A549 (cell line): Measurements from ENCODE around the gene CREB3L1.

Source experiments
- CTCF ChIP-seq: fragments of >200 bp; sonication (Bioruptor Twin); formaldehyde crosslinking; IDR thresholded peaks from 3 replicates; pipeline ENCODE4 v1.5.1; 2016
- EP300 ChIP-seq, 2 experiments: fragments of >200 bp; sonication (Bioruptor Twin); formaldehyde crosslinking; IDR thresholded peaks; 2 replicates in 1 of 2; 3 replicates in 1 of 2; pipeline ENCODE4 v1.6.1; 2016 to 2017
- MAZ ChIP-seq: fragments of 150-350 bp; IDR thresholded peaks from 2 replicates; pipeline ENCODE4 v1.6.1; 2014; ENCODE audit warnings: antibody characterized with exemption, low read depth, low read length, borderline replicate concordance
- POLR2AphosphoS2 ChIP-seq: conservative IDR thresholded peaks from 2 replicates; pipeline ENCODE4 v1.6.1; 2012; ENCODE audit warnings: low read length, improper control_type of control experiment, inconsistent platforms
- USF2 ChIP-seq: fragments of 450-650 bp; IDR thresholded peaks from 2 replicates; pipeline ENCODE4 v1.6.1; 2014; ENCODE audit warnings: antibody characterized with exemption

GRCh38 chr11:46345131-46345597 is 67.7 kb downstream of the CREB3L1 start:
- TF ChIP-seq MAZ (no peak), POLR2AphosphoS2 (no peak), CTCF (no peak), USF2 (no peak), EP300 (IDR thresholded peaks at IDR 0.05) (no peak)
